NCI-H2107 treated with DMSO at 0.1 percent for 48 hours (cell line): ENCODE results near the gene ESRRG.
A peak's percentile ranks its signal among the peaks of the same experiment; 100 is the strongest.
"Not testable (repeated sequence)": the region's sequence is repeated elsewhere in the genome, so short reads cannot be mapped to it uniquely, and the experiment has no call there.

Experiments
- DNase-seq: peaks from one replicate; lab custom pipeline; 2025; ENCODE audit not compliant: unreplicated experiment; lab: John Stamatoyannopoulos, UW

Gene ESRRG

GRCh38 chr1:216705676-216706075 lies 17.6 kb downstream of the ESRRG start:
- peak; percentile 81 for DNase-seq

DNA sequence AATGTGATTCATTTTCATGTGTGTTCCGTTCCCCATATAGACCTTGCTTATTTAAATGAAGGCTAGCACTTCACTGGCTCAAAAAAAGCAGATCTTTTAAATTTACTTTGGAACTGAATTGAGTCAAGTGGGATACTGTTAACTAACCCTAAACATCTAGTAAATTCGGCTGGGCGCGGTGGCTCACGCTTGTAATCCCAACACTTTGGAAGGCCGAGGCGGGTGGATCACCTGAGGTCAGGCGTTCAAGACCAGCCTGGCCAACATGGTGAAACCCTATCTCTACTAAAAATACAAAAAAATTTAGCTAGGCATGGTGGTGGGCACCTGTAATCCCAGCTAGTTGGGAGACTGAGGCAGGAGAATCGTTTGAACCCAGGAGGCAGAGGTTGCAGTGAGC lies 19.2 kb downstream of the ESRRG start:
- not testable (repeated sequence) for DNase-seq

- DNase-seq, result no peak
Measured at GRCh38 chr1:216702170-216702569, 21.1 kb downstream of the ESRRG start.

- DNase-seq, result no peak
Measured at GRCh38 chr1:216700779-216701178, 22.4 kb downstream of the ESRRG start.

DNA sequence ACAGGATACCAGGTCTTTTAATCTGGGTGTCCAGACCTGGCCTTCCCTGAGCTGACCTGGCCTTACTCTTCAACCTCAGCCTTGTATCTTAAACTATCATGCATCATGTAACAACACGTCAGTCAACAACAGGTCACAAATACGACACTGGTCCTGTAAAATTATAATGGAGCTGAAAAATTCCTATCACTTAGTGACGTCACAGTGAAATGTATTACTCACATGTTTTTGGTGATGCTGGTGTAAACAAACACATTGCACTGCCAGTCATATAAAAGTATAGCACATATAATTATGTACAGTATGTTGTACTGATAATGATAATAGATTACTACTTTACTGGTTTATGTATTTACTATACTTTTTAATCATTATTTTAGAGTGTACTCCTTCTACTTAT lies 31.5 kb downstream of the ESRRG start:
- DNase-seq, result no peak

GRCh38 chr1:216690603-216691002 lies 32.6 kb downstream of the ESRRG start:
- DNase-seq, result no peak

- no peak for DNase-seq
Measured at GRCh38 chr1:216688127-216688657, 35.0 kb downstream of the ESRRG start.

DNA sequence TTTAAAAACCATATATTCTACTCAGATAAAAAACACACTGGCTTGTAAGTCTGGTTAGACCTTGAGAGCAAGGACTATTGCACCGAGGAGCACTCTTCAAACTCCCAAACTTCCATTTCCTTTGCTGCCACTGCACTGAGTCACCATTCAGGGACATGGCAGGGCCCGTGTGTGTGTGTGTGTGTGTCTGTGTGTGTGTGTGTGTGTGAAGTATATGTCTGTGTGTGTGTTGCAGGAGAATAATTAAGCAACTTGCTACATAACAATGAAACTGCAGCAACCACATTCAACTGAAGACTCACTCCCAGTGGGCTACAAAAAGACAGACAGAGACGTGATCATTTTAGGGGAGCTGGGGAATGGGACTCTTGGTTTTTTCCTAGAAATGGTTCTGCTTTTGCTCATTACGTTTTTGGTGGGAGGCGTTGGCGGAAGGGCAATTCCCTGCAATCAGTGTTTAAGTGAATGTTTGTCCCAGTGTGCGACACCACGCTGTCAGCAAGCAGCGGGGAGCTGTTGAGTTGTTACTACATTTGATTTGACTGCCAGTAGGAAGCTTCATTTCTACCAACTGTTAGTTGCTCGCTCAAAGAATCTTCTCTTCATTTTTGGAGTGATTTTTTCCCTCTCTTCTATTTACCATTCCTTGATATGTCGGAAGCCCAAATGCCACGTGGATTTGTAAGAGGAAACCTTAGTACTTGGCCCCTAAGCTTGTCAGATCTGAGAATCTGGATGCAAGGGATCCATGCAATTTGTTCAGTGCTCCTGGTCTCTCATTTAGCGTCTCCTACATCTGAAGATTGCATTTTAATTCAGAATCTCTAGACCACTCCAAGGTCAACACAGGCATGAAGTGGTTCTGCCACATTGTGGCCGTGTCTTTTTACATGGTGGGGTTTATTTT lies 36.1 kb downstream of the ESRRG start:
- no peak for DNase-seq

DNA sequence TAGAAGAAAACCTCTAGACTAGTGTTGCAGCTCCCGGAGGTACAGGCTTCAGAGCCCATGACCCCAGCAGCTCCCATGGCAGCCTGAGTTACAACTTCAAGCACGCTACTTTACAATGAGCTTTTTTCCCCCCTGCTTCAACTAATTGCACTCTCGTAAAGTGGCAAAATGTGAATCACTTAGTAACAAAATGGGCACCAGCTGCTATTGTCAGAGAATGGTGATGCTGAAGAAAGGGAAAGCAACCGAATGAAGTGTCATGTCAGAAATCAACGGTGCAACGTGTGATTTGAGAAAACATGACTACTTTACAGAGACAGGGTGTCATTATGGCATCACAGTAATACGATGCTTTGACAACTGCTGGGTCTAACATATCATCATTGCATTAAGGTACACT lies 40.5 kb downstream of the ESRRG start:
- DNase-seq, result peak; percentile 71

GRCh38 chr1:216679108-216679507 lies 44.1 kb downstream of the ESRRG start:
- no peak for DNase-seq

DNA sequence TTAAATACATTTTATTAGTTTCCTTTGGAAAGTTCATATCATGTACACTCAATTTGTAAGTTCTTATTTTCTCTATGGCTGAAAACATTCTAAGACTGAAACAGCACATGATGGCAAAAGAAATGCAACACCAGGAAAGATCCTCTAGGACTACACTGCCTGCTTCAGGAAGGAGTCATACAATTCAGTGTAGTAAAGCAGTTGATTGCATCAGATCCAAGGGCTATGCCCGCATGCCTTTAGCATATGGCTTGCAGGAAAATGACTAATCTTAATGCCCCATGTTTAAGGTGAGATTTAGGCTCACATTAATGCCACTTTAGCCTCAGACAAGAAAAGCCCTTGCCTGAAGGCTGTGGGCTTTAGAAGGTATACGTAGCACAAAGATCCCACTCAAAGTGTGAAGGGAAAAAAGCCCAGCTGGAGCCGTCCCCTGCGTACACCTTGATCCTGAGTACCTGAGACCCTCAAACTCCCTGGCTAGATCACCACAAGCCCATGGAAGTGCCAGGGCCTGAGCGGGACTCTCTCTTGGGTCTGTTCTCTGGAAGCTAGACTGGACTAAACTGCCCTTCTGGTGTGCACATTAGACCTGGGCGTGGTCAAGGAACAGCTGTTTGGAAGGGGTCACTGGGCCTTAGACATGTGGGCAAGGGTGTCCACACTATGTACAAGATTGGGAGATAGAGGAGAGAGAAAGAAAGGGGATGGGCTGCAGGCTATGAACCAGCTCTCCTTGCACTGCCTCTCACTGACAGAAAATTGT lies 52.9 kb downstream of the ESRRG start:
- peak; percentile 22 for DNase-seq

GRCh38 chr1:216666441-216666840 lies 56.8 kb downstream of the ESRRG start:
- DNase-seq, result no peak

- no peak for DNase-seq
Measured at GRCh38 chr1:216665856-216666255, 57.4 kb downstream of the ESRRG start.

- no peak for DNase-seq
Measured at GRCh38 chr1:216665406-216665805, 57.8 kb downstream of the ESRRG start.

GRCh38 chr1:216662681-216663080 lies 60.5 kb downstream of the ESRRG start:
- no peak for DNase-seq

- DNase-seq, result no peak
Measured at GRCh38 chr1:216660561-216660960, 62.7 kb downstream of the ESRRG start.

DNA sequence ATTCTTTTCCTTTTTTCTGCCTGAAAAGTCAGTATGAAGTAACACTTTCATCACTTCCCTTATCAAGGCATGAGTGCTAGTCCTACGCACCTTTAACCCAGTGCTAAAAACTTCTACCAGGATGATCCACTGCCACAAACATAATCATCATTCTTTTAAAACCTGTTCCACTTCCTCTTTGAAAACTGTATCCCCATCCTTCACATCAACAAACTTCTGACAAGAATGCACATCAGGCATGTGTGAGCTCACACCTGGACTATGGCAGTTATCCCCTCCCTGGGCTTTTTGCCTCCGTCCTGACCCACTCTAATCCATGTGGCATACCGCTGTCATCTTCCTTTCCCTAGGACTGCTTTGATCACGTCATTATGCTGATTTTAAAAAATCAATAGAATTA lies 70.2 kb downstream of the ESRRG start:
- DNase-seq, result no peak

DNA sequence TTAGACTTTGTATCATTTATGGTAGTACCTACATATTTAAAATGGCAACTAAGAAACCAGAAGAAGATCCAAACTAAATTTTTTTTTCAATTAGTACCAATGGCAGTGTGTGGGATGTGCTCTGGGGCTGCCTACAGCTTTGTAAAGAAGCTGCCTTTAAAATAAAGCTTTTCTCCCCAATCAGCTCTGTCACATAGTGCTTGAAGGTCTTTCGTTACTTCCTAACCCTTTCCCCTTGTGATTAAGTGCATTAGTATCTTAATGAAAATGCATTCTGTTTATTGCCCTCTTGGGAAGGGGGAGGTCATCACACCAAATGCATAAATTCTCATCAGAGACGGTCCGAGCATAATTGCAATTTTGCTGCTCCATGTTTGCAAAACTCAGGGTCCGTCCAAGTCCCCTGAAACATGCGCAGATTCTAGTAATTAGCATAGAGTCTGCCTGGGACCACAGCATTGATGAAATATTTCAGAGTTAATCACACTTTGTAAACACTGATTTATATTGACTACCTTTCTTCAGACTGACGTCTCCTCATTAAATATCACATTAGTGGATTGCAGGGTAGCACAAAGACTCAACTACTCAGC lies 71.3 kb downstream of the ESRRG start:
- DNase-seq, result no peak

DNA sequence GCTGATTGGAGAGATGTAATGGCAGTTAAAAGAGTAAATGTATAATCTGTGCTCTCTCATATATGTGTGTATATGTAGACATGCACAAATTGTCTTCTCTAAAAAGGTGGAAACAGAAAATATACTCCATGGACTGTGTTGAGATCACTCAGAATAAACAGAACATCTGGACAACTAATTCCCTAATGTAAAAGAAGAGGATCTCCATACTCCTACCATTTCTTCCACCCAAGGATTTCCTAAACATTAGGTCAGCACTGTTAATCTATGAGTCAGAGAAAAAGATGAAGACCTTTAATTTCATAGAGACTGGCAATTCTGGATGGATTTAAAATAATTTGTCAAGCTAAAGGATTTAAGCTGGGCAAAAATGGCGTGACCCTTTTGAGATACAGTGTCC lies 80.1 kb downstream of the ESRRG start:
- no peak for DNase-seq

DNA sequence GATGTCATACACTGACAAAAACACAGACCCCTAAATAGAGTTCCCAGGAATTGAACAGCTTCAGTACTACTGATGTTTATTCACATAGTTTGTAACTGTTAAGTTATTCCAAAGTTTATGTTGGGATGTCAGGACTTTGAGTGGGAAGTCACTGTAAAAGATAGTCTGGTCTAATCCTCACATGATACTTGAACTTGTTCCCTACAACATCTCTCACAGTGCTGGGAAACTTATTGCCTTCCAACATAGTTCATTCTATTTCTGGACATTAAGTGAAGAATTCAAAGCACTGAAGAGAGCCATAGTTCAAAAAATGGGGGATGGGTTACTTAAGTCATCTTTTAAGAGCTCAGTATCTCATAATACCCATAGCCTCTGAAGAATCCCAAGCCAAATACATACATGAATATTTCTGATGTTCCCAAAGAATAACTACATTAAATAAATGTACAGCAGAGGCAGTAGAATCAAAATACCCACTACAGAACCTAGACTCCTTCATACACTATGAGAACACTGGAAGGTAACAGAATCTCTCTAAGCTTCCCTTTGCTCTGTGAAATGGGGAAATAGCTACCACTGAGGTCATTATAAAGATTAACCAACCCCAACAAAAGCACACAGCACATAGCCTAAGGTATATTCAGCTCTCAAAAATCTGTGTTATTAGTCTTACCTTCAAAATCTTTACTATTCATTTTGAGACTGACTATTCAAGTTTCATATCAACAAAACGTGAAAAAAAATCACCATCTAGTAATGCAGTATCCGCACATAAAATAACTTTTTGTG lies 81.4 kb downstream of the ESRRG start:
- no peak for DNase-seq

DNA sequence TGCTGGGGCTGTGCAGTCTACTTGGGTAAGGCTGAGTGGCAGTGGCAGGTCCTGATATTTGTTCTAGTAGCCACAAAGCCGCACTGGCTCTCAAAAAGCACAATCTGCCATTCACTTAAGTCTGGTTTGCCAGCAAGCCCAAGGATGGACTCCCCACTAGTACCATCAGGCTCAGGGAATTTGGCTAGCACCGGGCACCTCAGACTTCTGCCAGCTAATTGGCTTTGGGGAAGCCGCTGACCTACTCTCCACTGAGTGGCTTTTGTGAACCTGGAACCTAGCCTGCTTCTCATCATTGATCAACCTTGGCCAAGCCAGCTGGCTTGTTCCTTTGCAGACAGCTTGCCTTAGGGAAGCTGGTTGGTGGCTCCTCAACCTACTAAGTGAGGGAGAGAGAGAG lies 83.1 kb downstream of the ESRRG start:
- DNase-seq, result no peak
